ENCODE data around the gene CDKAL1.

The CDKAL1 gene

DNA sequence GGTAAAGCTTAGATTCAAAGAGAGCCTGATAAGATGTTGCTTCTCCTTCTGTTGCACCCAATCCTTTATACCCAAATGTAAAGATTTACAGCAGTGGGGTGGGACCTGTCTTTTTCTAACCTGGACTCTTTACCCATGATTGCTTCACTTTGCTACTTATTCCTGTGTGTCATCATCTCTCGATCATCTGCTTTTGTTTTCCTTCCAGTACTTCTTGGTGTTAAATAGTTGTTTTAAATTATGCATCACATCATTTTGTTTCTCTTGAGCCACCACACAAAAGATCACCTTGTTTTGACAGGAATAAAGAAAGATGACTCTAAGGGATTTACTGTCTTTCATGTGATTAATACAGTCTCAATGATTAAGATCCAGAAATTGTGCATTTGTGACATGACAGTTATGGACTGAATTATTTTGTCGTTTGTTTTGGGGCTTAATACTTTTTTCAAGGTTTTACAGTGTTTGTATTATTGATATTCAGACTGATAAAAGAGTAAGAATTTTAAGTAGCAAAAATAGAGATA, 123.1 kb downstream of the CDKAL1 start:
- no peaks in the 10 kb centered on the region for H3K4me1 ChIP-seq (ENCODE audit: insufficient read depth, low read length)
- H3K27me3 ChIP-seq (ENCODE audit: insufficient read depth, low read length, poor library complexity) = no peaks in the 10 kb centered on the region
- H3K4me3 ChIP-seq (ENCODE audit: low read depth in 1 of 2, low read length in 2 of 2) = no peak overlapping the region
- TF ChIP-seq, protein P1, sequence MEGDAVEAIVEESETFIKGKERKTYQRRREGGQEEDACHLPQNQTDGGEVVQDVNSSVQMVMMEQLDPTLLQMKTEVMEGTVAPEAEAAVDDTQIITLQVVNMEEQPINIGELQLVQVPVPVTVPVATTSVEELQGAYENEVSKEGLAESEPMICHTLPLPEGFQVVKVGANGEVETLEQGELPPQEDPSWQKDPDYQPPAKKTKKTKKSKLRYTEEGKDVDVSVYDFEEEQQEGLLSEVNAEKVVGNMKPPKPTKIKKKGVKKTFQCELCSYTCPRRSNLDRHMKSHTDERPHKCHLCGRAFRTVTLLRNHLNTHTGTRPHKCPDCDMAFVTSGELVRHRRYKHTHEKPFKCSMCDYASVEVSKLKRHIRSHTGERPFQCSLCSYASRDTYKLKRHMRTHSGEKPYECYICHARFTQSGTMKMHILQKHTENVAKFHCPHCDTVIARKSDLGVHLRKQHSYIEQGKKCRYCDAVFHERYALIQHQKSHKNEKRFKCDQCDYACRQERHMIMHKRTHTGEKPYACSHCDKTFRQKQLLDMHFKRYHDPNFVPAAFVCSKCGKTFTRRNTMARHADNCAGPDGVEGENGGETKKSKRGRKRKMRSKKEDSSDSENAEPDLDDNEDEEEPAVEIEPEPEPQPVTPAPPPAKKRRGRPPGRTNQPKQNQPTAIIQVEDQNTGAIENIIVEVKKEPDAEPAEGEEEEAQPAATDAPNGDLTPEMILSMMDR (IDR thresholded peaks at IDR 0.05; ENCODE audit: borderline replicate concordance, extremely low read depth, low read length, poor library complexity, severe bottlenecking) = no peak
- no peak for TF ChIP-seq EZH2 (IDR thresholded peaks at IDR 0.05; ENCODE audit: borderline replicate concordance, low read depth, low read length, severe bottlenecking)
- no peak overlapping the region for H3K4me2 ChIP-seq (ENCODE audit: insufficient read depth, low read length)
- H3K79me2 ChIP-seq (ENCODE audit: insufficient read depth, low read length) = peaks cover 8% of the 10 kb centered on the region
- H3K9ac ChIP-seq (ENCODE audit: low read depth, low read length) = no peak overlapping the region
- DNase-seq (no peak), ATAC-seq (ENCODE audit: insufficient read depth, low read depth) (no peak)
- no peak overlapping the region for H2AFZ ChIP-seq (ENCODE audit: low read depth, low read length)
- H3K9me3 ChIP-seq (ENCODE audit: insufficient read depth, low read length, severe bottlenecking) = no peaks in the 10 kb centered on the region
- H3K36me3 ChIP-seq (ENCODE audit: insufficient read depth, low read length) = peaks cover 4% of the 10 kb centered on the region; the same call in 1 of the 2 replicates
- H3K27ac ChIP-seq (ENCODE audit: low read length) = no peak overlapping the region
- H4K20me1 ChIP-seq (ENCODE audit: insufficient read depth, low read length) = no peaks in the 10 kb centered on the region

DNA sequence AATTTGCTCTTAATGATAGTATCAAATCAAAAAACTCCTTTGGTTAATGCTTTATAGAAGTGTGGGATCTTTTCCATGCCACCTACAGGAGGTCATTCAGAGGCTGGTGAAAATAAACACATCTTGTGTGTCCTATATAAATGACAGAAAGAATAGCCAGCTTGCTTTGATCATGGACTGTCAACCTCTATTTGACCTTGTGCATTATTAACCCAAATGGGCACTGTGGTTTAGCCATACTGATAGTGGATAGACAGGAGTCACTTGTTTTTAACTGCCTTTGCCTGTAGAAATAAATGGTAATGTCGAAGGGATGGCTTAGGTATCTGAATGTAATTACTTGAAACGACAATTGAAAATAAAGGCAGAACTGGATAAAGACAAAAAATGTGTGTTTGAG, 123.8 kb downstream of the CDKAL1 start:
- no peak for TF ChIP-seq EZH2 (IDR thresholded peaks at IDR 0.05; ENCODE audit: borderline replicate concordance, low read depth, low read length, severe bottlenecking)
- TF ChIP-seq, protein P1 (IDR thresholded peaks at IDR 0.05; ENCODE audit: borderline replicate concordance, extremely low read depth, low read length, poor library complexity, severe bottlenecking) = no peak
- H3K27ac ChIP-seq (ENCODE audit: low read length) = no peak overlapping the region
- H3K9ac ChIP-seq (ENCODE audit: low read depth, low read length) = no peak overlapping the region
- peaks cover 15% of the 10 kb centered on the region for H3K79me2 ChIP-seq (ENCODE audit: insufficient read depth, low read length)
- H3K4me3 ChIP-seq (ENCODE audit: low read depth in 1 of 2, low read length in 2 of 2) = no peak overlapping the region
- H4K20me1 ChIP-seq (ENCODE audit: insufficient read depth, low read length) = no peaks in the 10 kb centered on the region
- H3K4me1 ChIP-seq (ENCODE audit: insufficient read depth, low read length) = no peaks in the 10 kb centered on the region
- H3K9me3 ChIP-seq (ENCODE audit: insufficient read depth, low read length, severe bottlenecking) = no peaks in the 10 kb centered on the region
- no peak overlapping the region for H2AFZ ChIP-seq (ENCODE audit: low read depth, low read length)
- H3K36me3 ChIP-seq (ENCODE audit: insufficient read depth, low read length) = peaks cover 3% of the 10 kb centered on the region; the same call in 1 of the 2 replicates
- DNase-seq (no peak), ATAC-seq (ENCODE audit: insufficient read depth, low read depth) (no peak)
- H3K4me2 ChIP-seq (ENCODE audit: insufficient read depth, low read length) = no peak overlapping the region
- H3K27me3 ChIP-seq (ENCODE audit: insufficient read depth, low read length, poor library complexity) = no peaks in the 10 kb centered on the region

GRCh38 chr6:20658516-20658915, 124.3 kb downstream of the CDKAL1 start:
- no peak for TF ChIP-seq EZH2 (IDR thresholded peaks at IDR 0.05; ENCODE audit: borderline replicate concordance, low read depth, low read length, severe bottlenecking)
- peaks cover 16% of the 10 kb centered on the region for H3K79me2 ChIP-seq (ENCODE audit: insufficient read depth, low read length)
- H2AFZ ChIP-seq (ENCODE audit: low read depth, low read length) = no peak overlapping the region
- no peak overlapping the region for H3K27ac ChIP-seq (ENCODE audit: low read length)
- H3K4me1 ChIP-seq (ENCODE audit: insufficient read depth, low read length) = no peaks in the 10 kb centered on the region
- H3K27me3 ChIP-seq (ENCODE audit: insufficient read depth, low read length, poor library complexity) = no peaks in the 10 kb centered on the region
- ATAC-seq (ENCODE audit: insufficient read depth, low read depth) (no peak), DNase-seq (no peak)
- H3K4me2 ChIP-seq (ENCODE audit: insufficient read depth, low read length) = no peak overlapping the region
- H3K9me3 ChIP-seq (ENCODE audit: insufficient read depth, low read length, severe bottlenecking) = no peaks in the 10 kb centered on the region
- no peak overlapping the region for H3K9ac ChIP-seq (ENCODE audit: low read depth, low read length)
- H3K36me3 ChIP-seq (ENCODE audit: insufficient read depth, low read length) = no peaks in the 10 kb centered on the region
- H4K20me1 ChIP-seq (ENCODE audit: insufficient read depth, low read length) = no peaks in the 10 kb centered on the region
- H3K4me3 ChIP-seq (ENCODE audit: low read depth in 1 of 2, low read length in 2 of 2) = no peak overlapping the region

DNA sequence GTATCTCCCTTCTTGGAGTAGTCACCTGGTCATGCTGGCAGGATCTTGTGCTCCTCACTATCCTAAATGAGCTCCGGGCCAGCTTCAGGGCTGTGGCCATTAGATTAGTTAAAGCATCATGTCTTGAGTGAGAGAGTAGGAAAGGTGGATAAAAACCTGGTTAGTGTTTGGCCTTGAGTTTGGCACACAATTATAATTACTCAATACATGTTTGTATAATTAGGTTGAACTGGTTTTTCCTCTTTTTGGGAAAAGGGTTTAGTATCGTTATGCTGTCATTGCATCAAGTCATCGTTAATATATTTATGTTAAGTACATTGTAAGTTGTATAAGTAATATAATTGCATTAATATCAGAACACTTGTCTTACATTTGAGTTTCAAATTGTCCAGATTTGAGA, 126.3 kb downstream of the CDKAL1 start:
- TF ChIP-seq, protein P1 (IDR thresholded peaks at IDR 0.05; ENCODE audit: borderline replicate concordance, extremely low read depth, low read length, poor library complexity, severe bottlenecking) = no peak
- TF ChIP-seq EZH2 (IDR thresholded peaks at IDR 0.05; ENCODE audit: borderline replicate concordance, low read depth, low read length, severe bottlenecking) = no peak
- Histone ChIP-seq H3K4me2 (ENCODE audit: insufficient read depth, low read length) (no peak overlapping the region), H3K4me3 (ENCODE audit: low read depth in 1 of 2, low read length in 2 of 2) (no peak overlapping the region), H3K79me2 (ENCODE audit: insufficient read depth, low read length) (peaks cover 16% of the 10 kb centered on the region), H4K20me1 (ENCODE audit: insufficient read depth, low read length) (0 out of 2 replicates have a peak, but pooled peaks cover 2% of the 10 kb centered on the region), H3K27me3 (ENCODE audit: insufficient read depth, low read length, poor library complexity) (no peaks in the 10 kb centered on the region), H3K9ac (ENCODE audit: low read depth, low read length) (no peak overlapping the region), H2AFZ (ENCODE audit: low read depth, low read length) (no peak overlapping the region), H3K27ac (ENCODE audit: low read length) (no peak overlapping the region), H3K4me1 (ENCODE audit: insufficient read depth, low read length) (no peaks in the 10 kb centered on the region), H3K36me3 (ENCODE audit: insufficient read depth, low read length) (no peaks in the 10 kb centered on the region), H3K9me3 (ENCODE audit: insufficient read depth, low read length, severe bottlenecking) (no peaks in the 10 kb centered on the region)
- no peak for DNase-seq
- ATAC-seq (ENCODE audit: insufficient read depth, low read depth) = no peak

Data from DND-41 (cell line).